Mesendoderm (in vitro differentiated cells): ENCODE results near the gene TSC2.

ENCODE experiments used
- DNase-seq: peaks from one replicate; pipeline ENCODE4 v3.0.0; 2013
- H2AK5ac ChIP-seq: 2 replicates; pipeline ENCODE4 v1.6.1; 2013; ENCODE audit warnings: low read length, inconsistent platforms
- H2BK120ac ChIP-seq: 2 replicates; pipeline ENCODE4 v1.6.1; 2013; ENCODE audit warnings: low read depth, mild to moderate bottlenecking, low read length, moderate library complexity, mixed read lengths
- H2BK15ac ChIP-seq: replicated peaks from 2 replicates; pipeline ENCODE4 v1.6.1; 2013; ENCODE audit warnings: low read depth, mild to moderate bottlenecking, moderate library complexity
- H2BK5ac ChIP-seq: 2 replicates; pipeline ENCODE4 v1.6.1; 2013; ENCODE audit warnings: low read length, inconsistent platforms
- H3K18ac ChIP-seq: 2 replicates; pipeline ENCODE4 v1.6.1; 2013; ENCODE audit warnings: mild to moderate bottlenecking, low read length, mixed read lengths
- H3K23ac ChIP-seq: one replicate; pipeline ENCODE4 v1.6.1; 2013; ENCODE audit warnings: low read length
- H3K27ac ChIP-seq: 2 replicates; pipeline ENCODE4 v1.5.1; 2013; ENCODE audit warnings: low read depth, mild to moderate bottlenecking, inconsistent platforms, low read length, moderate library complexity
- H3K27me3 ChIP-seq: 2 replicates; pipeline ENCODE4 v1.6.1; 2013; ENCODE audit warnings: low read length, control low read depth, mild to moderate bottlenecking, inconsistent platforms; ENCODE audit not compliant: insufficient read depth, poor library complexity
- H3K36me3 ChIP-seq: 2 replicates; pipeline ENCODE4 v1.6.1; 2013; ENCODE audit warnings: low read length, inconsistent platforms; ENCODE audit not compliant: control insufficient read depth, insufficient read depth
- H3K4ac ChIP-seq: one replicate; pipeline ENCODE4 v1.6.1; 2013; ENCODE audit warnings: low read depth, mild to moderate bottlenecking, low read length, moderate library complexity
- H3K4me1 ChIP-seq: 2 replicates; pipeline ENCODE4 v1.6.1; 2013; ENCODE audit warnings: low read depth, low read length, inconsistent platforms; ENCODE audit not compliant: control insufficient read depth
- H3K4me2 ChIP-seq: 2 replicates; pipeline ENCODE4 v1.6.1; 2013; ENCODE audit warnings: low read length
- H3K4me3 ChIP-seq: 2 replicates; pipeline ENCODE4 v1.5.1; 2013; ENCODE audit warnings: mild to moderate bottlenecking, low read length
- H3K56ac ChIP-seq: one replicate; pipeline ENCODE4 v1.6.1; 2013; ENCODE audit warnings: low read length
- H3K79me1 ChIP-seq: 2 replicates; pipeline ENCODE4 v1.6.1; 2013; ENCODE audit warnings: low read length, inconsistent platforms
- H3K79me2 ChIP-seq: 2 replicates; pipeline ENCODE4 v1.6.1; 2013; ENCODE audit warnings: mild to moderate bottlenecking, low read length; ENCODE audit not compliant: control insufficient read depth, insufficient read depth
- H3K9ac ChIP-seq: 2 replicates; pipeline ENCODE4 v1.6.1; 2013; ENCODE audit warnings: low read length, inconsistent platforms
- H4K5ac ChIP-seq: one replicate; pipeline ENCODE4 v1.6.1; 2013; ENCODE audit warnings: low read length
- H4K8ac ChIP-seq: one replicate; pipeline ENCODE4 v1.6.1; 2013; ENCODE audit warnings: low read depth, mild to moderate bottlenecking, control low read depth, low read length, moderate library complexity
- WGBS: extraction: QIAGEN DNeasy Blood & Tissue Kit; methylation state at CpG from one replicate; pipeline ENCODE4 v1.1.7; 2013; ENCODE audit warnings: low lambda C conversion rate, missing lambda C conversion rate; ENCODE audit not compliant: insufficient coverage; ENCODE audit errors: extremely low coverage; 5-methylcytosine and 5-hydroxymethylcytosine counted together

TSC2 gene

GRCh38 chr16:2057438-2057837 lies 9.7 kb downstream of the TSC2 start:
- Histone ChIP-seq H3K79me2 (no peaks in the 10 kb centered on the region), H3K27me3 (no peaks in the 10 kb centered on the region), H3K27ac (no peak overlapping the region), H3K18ac (no peak overlapping the region), H3K56ac (no peak overlapping the region), H2BK120ac (no peak overlapping the region), H4K5ac (no peak overlapping the region), H3K4me3 (no peak overlapping the region), H3K4ac (no peak overlapping the region), H3K4me1 (no peaks in the 10 kb centered on the region), H2BK5ac (no peak overlapping the region), H2BK15ac (no peak overlapping the region), H3K79me1 (no peaks in the 10 kb centered on the region), H3K4me2 (no peak overlapping the region), H3K23ac (no peak overlapping the region), H2AK5ac (no peak overlapping the region), H4K8ac (no peak overlapping the region), H3K36me3 (peaks cover 4% of the 10 kb centered on the region), H3K9ac (no peak overlapping the region)
- WGBS: no CpG with 5 or more reads among the region's 10 CpGs
- DNase-seq: no peak

- WGBS: no CpG with 5 or more reads among the region's 13 CpGs
- Histone ChIP-seq H3K4ac (no peak overlapping the region), H4K8ac (no peak overlapping the region)
Measured at GRCh38 chr16:2058420-2058819, 10.6 kb downstream of the TSC2 start.

GRCh38 chr16:2058872-2059271 lies 11.1 kb downstream of the TSC2 start:
- WGBS: no CpG with 5 or more reads among the region's 10 CpGs
- no peak overlapping the region for H3K56ac ChIP-seq
- H3K4me2 ChIP-seq: no peak overlapping the region
- H3K9ac ChIP-seq: no peak overlapping the region
- H2BK15ac ChIP-seq: no peak overlapping the region
- H3K27me3 ChIP-seq: no peaks in the 10 kb centered on the region
- H4K5ac ChIP-seq: no peak overlapping the region
- H3K36me3 ChIP-seq: no peaks in the 10 kb centered on the region
- H2BK5ac ChIP-seq: no peak overlapping the region
- H3K18ac ChIP-seq: no peak overlapping the region
- H3K79me1 ChIP-seq: no peaks in the 10 kb centered on the region
- H3K23ac ChIP-seq: no peak overlapping the region
- no peak overlapping the region for H4K8ac ChIP-seq
- H3K4me1 ChIP-seq: no peaks in the 10 kb centered on the region
- H3K27ac ChIP-seq: no peak overlapping the region
- no peak for DNase-seq
- no peak overlapping the region for H2AK5ac ChIP-seq
- H2BK120ac ChIP-seq: no peak overlapping the region
- no peak overlapping the region for H3K4me3 ChIP-seq
- H3K4ac ChIP-seq: no peak overlapping the region
- no peaks in the 10 kb centered on the region for H3K79me2 ChIP-seq

More at GRCh38 chr16:2058420-2058819, 10.6 kb downstream of the TSC2 start:
- no peak overlapping the region for H4K5ac ChIP-seq
- H3K18ac ChIP-seq: no peak overlapping the region
- no peaks in the 10 kb centered on the region for H3K79me1 ChIP-seq
- H2BK120ac ChIP-seq: no peak overlapping the region
- no peaks in the 10 kb centered on the region for H3K79me2 ChIP-seq
- H2BK5ac ChIP-seq: no peak overlapping the region
- no peak overlapping the region for H3K4me3 ChIP-seq
- DNase-seq: no peak
- H3K4me2 ChIP-seq: no peak overlapping the region
- H3K56ac ChIP-seq: no peak overlapping the region
- H2AK5ac ChIP-seq: no peak overlapping the region
- H3K9ac ChIP-seq: no peak overlapping the region
- no peak overlapping the region for H3K23ac ChIP-seq
- no peaks in the 10 kb centered on the region for H3K27me3 ChIP-seq
- peaks cover 3% of the 10 kb centered on the region for H3K36me3 ChIP-seq
- H3K27ac ChIP-seq: no peak overlapping the region
- no peak overlapping the region for H2BK15ac ChIP-seq
- no peaks in the 10 kb centered on the region for H3K4me1 ChIP-seq

- no peak overlapping the region for H2BK120ac ChIP-seq
- no peak overlapping the region for H3K56ac ChIP-seq
- H2AK5ac ChIP-seq: no peak overlapping the region
- no peak overlapping the region for H3K27ac ChIP-seq
- no CpG with 5 or more reads among the region's 17 CpGs for WGBS
- H3K4ac ChIP-seq: no peak overlapping the region
- H3K36me3 ChIP-seq: no peaks in the 10 kb centered on the region
- H3K4me1 ChIP-seq: no peaks in the 10 kb centered on the region
- H3K4me3 ChIP-seq: no peak overlapping the region
- H3K27me3 ChIP-seq: no peaks in the 10 kb centered on the region
- DNase-seq: no peak
- H4K8ac ChIP-seq: no peak overlapping the region
- no peak overlapping the region for H3K18ac ChIP-seq
- H3K23ac ChIP-seq: no peak overlapping the region
- H2BK5ac ChIP-seq: no peak overlapping the region
- no peak overlapping the region for H2BK15ac ChIP-seq
- no peaks in the 10 kb centered on the region for H3K79me2 ChIP-seq
- no peak overlapping the region for H4K5ac ChIP-seq
- no peak overlapping the region for H3K9ac ChIP-seq
- H3K4me2 ChIP-seq: no peak overlapping the region
- no peaks in the 10 kb centered on the region for H3K79me1 ChIP-seq
Measured at GRCh38 chr16:2060346-2060745, 12.6 kb downstream of the TSC2 start.

- Histone ChIP-seq H3K27me3 (no peaks in the 10 kb centered on the region), H3K27ac (no peak overlapping the region), H3K9ac (no peak overlapping the region), H2AK5ac (no peak overlapping the region), H3K4me3 (no peak overlapping the region), H3K4ac (no peak overlapping the region), H4K5ac (no peak overlapping the region), H2BK15ac (no peak overlapping the region), H3K4me1 (no peaks in the 10 kb centered on the region), H2BK120ac (no peak overlapping the region), H3K18ac (no peak overlapping the region), H3K4me2 (no peak overlapping the region), H3K56ac (no peak overlapping the region), H4K8ac (no peak overlapping the region), H3K36me3 (no peaks in the 10 kb centered on the region), H3K79me2 (no peaks in the 10 kb centered on the region), H3K23ac (no peak overlapping the region), H2BK5ac (no peak overlapping the region), H3K79me1 (no peaks in the 10 kb centered on the region)
- WGBS: no CpG with 5 or more reads among the region's 18 CpGs
- no peak for DNase-seq
Measured at GRCh38 chr16:2061023-2061422, 13.2 kb downstream of the TSC2 start.

- DNase-seq: no peak
Measured at GRCh38 chr16:2061526-2061925, 13.7 kb downstream of the TSC2 start.

More at GRCh38 chr16:2061526-2061925, 13.7 kb downstream of the TSC2 start:
- WGBS: no CpG with 5 or more reads among the region's 13 CpGs
- no peak overlapping the region for H4K8ac ChIP-seq
- H2BK15ac ChIP-seq: no peak overlapping the region
- H3K79me2 ChIP-seq: no peaks in the 10 kb centered on the region
- no peaks in the 10 kb centered on the region for H3K79me1 ChIP-seq
- no peaks in the 10 kb centered on the region for H3K36me3 ChIP-seq
- H3K4ac ChIP-seq: no peak overlapping the region
- no peaks in the 10 kb centered on the region for H3K27me3 ChIP-seq
- H3K9ac ChIP-seq: no peak overlapping the region
- no peak overlapping the region for H4K5ac ChIP-seq
- H2AK5ac ChIP-seq: no peak overlapping the region
- no peak overlapping the region for H2BK120ac ChIP-seq
- H3K4me2 ChIP-seq: no peak overlapping the region
- H2BK5ac ChIP-seq: no peak overlapping the region
- H3K18ac ChIP-seq: no peak overlapping the region
- H3K4me1 ChIP-seq: no peaks in the 10 kb centered on the region
- no peak overlapping the region for H3K56ac ChIP-seq
- no peak overlapping the region for H3K27ac ChIP-seq
- no peak overlapping the region for H3K23ac ChIP-seq
- H3K4me3 ChIP-seq: no peak overlapping the region
